Left ventricle myocardium inferior (tissue), 1 donor: ENCODE measurements around the gene TTC9B. TPM values are rescaled to one million over a fixed set of nuclear protein-coding genes. Genes with fewer than 3 reads are reported as not detected.

ENCODE experiments used
- DNase-seq: peaks from one replicate; pipeline ENCODE4 v3.0.0-alpha.2; 2020
- H3K27ac ChIP-seq: fragments of 200-600 bp; replicated peaks from 2 replicates; pipeline ENCODE4 v1.8.0; 2021
- H3K27me3 ChIP-seq: fragments of 200-600 bp; 2 replicates; pipeline ENCODE4 v1.8.0; 2021; ENCODE audit warnings: low read depth
- H3K36me3 ChIP-seq: fragments of 200-600 bp; 2 replicates; pipeline ENCODE4 v1.8.0; 2021
- H3K4me1 ChIP-seq: fragments of 200-600 bp; 2 replicates; pipeline ENCODE4 v1.8.0; 2021
- H3K4me3 ChIP-seq: fragments of 200-600 bp; 2 replicates; pipeline ENCODE4 v1.8.0; 2021; ENCODE audit warnings: mild to moderate bottlenecking, moderate library complexity
- H3K9me3 ChIP-seq: fragments of 200-600 bp; replicated peaks from 2 replicates; pipeline ENCODE4 v1.8.0; 2021
- CTCF ChIP-seq: fragments of 200-600 bp; IDR thresholded peaks from 2 replicates; pipeline ENCODE4 v1.8.0; 2021; ENCODE audit warnings: antibody characterized with exemption, mild to moderate bottlenecking, borderline replicate concordance
- intact Hi-C: fragments of 100-400 bp; cut with micrococcal nuclease; formaldehyde crosslinking; loops from one replicate; pipeline ENCODE4 v1.11.0; 2022
- total RNA-seq: library from RNA; stranded (reverse); fragmentation: NEBNext Ultra II Directional; extraction: Animal tissue kit (Norgen Biotek cat#: 25700); gene quantifications from one replicate; pipeline ENCODE4 v1.2.1, GENCODE V29; 2021
- donor health status: DM: no; HTN: yes; CAD: no; lungs with severe emphysema.

The TTC9B gene
- total RNA-seq, 1 donor from 2014 or later: not detected

- peaks cover 64% of the 10 kb centered on the region for H3K36me3 ChIP-seq
- H3K4me3 ChIP-seq: no peak overlapping the region
- H3K27me3 ChIP-seq: no peaks in the 10 kb centered on the region
- intact Hi-C loops: no loop called here
- TF ChIP-seq CTCF: no peak
- DNase-seq: no peak
- H3K4me1 ChIP-seq: peaks cover 31% of the 10 kb centered on the region
- no peak overlapping the region for H3K27ac ChIP-seq
- no peaks in the 10 kb centered on the region for H3K9me3 ChIP-seq
These were observed 21.4 kb upstream of the TTC9B start for GRCh38 chr19:40239415-40240226.

GRCh38 chr19:40238775-40239174, 20.6 kb upstream of the TTC9B start:
- Histone ChIP-seq H3K4me3 (no peak overlapping the region), H3K4me1 (peaks cover 28% of the 10 kb centered on the region), H3K9me3 (no peaks in the 10 kb centered on the region), H3K27me3 (no peaks in the 10 kb centered on the region), H3K36me3 (peaks cover 71% of the 10 kb centered on the region), H3K27ac (no peak overlapping the region)
- no peak for TF ChIP-seq CTCF
- no peak for DNase-seq
- intact Hi-C loops: no loop called here

- TF ChIP-seq CTCF: no peak
- no peaks in the 10 kb centered on the region for H3K27me3 ChIP-seq
- no peak overlapping the region for H3K4me3 ChIP-seq
- H3K9me3 ChIP-seq: no peaks in the 10 kb centered on the region
- H3K4me1 ChIP-seq: peaks cover 18% of the 10 kb centered on the region
- peaks cover 80% of the 10 kb centered on the region for H3K36me3 ChIP-seq
- intact Hi-C loops: no loop called here
- no peak for DNase-seq
- no peak overlapping the region for H3K27ac ChIP-seq
These were observed 19.6 kb upstream of the TTC9B start for GRCh38 chr19:40237791-40238190.

- intact Hi-C loops: no loop called here
- no peak for DNase-seq
- Histone ChIP-seq H3K27ac (no peak overlapping the region), H3K9me3 (no peaks in the 10 kb centered on the region), H3K4me1 (peaks cover 16% of the 10 kb centered on the region), H3K4me3 (no peak overlapping the region), H3K36me3 (peaks cover 80% of the 10 kb centered on the region), H3K27me3 (no peaks in the 10 kb centered on the region)
- no peak for TF ChIP-seq CTCF
These were observed 18.2 kb upstream of the TTC9B start for GRCh38 chr19:40236366-40236765.

GRCh38 chr19:40236026-40236355, 17.8 kb upstream of the TTC9B start:
- Histone ChIP-seq H3K36me3 (peaks cover 80% of the 10 kb centered on the region), H3K4me1 (peaks cover 16% of the 10 kb centered on the region), H3K9me3 (no peaks in the 10 kb centered on the region), H3K4me3 (no peak overlapping the region), H3K27me3 (no peaks in the 10 kb centered on the region), H3K27ac (no peak overlapping the region)
- DNase-seq: no peak
- intact Hi-C loops: no loop called here
- no peak for TF ChIP-seq CTCF
